ENCODE data around the gene NCR3LG1.

GRCh38 chr11:17401316-17401715, 49.7 kb downstream of the NCR3LG1 start:
- TF ChIP-seq POLR2A (IDR thresholded peaks at IDR 0.05) (no peak), CTCF (IDR thresholded peaks at IDR 0.05) (no peak), POLR2AphosphoS5 (IDR thresholded peaks at IDR 0.05) (no peak)
